ENCODE measurements around the gene TEX35. TPM values are rescaled to one million over a fixed set of nuclear protein-coding genes. Genes with fewer than 3 reads are reported as not detected.
A peak's percentile ranks its signal among the peaks of the same experiment; 100 is the strongest.
"Not testable (repeated sequence)": the region's sequence is repeated elsewhere in the genome, so short reads cannot be mapped to it uniquely, and the experiment has no call there.

Gene TEX35
- total and polyA plus RNA-seq, 4 donors, result not detected

GRCh38 chr1:178548108-178548507 lies 35.2 kb downstream of the TEX35 start:
- ATAC-seq (ENCODE audit: insufficient read depth, low FRiP score), result no peak
- Histone ChIP-seq H3K36me3 (ENCODE audit: control insufficient read depth in 4 of 4, insufficient read depth in 4 of 4, low read length in 4 of 4) (peaks cover 0 to 2% (median 0%) of the 10 kb centered on the region in 4 donors), H3K9me3 (ENCODE audit: control insufficient read depth in 4 of 4, insufficient read depth in 3 of 4, low read length in 3 of 4) (no peaks in the 10 kb centered on the region), H3K4me3 (no peak overlapping the region), H3K9ac (ENCODE audit: insufficient read depth in 1 of 2, low read length in 2 of 2) (no peak overlapping the region), H3K27me3 (ENCODE audit: control insufficient read depth in 3 of 3, insufficient read depth in 3 of 3, low read length in 2 of 3) (no peaks in the 10 kb centered on the region), H3K27ac (ENCODE audit: low read depth in 1 of 2, low read length in 1 of 2) (no peak overlapping the region), H3K4me1 (ENCODE audit: control insufficient read depth in 5 of 5, insufficient read depth in 5 of 5, low read length in 5 of 5) (peaks cover 0 to 5% (median 0%) of the 10 kb centered on the region in 5 donors)
- 91 to 92% methylated on average over 3 of the region's 3 CpGs for WGBS, 2 donors
- TF ChIP-seq CTCF (IDR thresholded peaks at IDR 0.05; ENCODE audit: control extremely low read depth, extremely low read depth), result no peak
- no peak for DNase-seq

GRCh38 chr1:178551307-178551706 lies 38.4 kb downstream of the TEX35 start:
- H3K36me3 ChIP-seq (ENCODE audit: control insufficient read depth in 4 of 4, insufficient read depth in 4 of 4, low read length in 4 of 4), result peaks cover 0 to 2% (median 0%) of the 10 kb centered on the region in 4 donors
- H3K27ac ChIP-seq (ENCODE audit: low read depth in 1 of 2, low read length in 1 of 2), result no peak overlapping the region
- peaks cover 0 to 2% (median 0%) of the 10 kb centered on the region in 4 donors for H3K9me3 ChIP-seq (ENCODE audit: control insufficient read depth in 4 of 4, insufficient read depth in 3 of 4, low read length in 3 of 4)
- H3K4me1 ChIP-seq (ENCODE audit: control insufficient read depth in 5 of 5, insufficient read depth in 5 of 5, low read length in 5 of 5), result no peaks in the 10 kb centered on the region
- no peak for ATAC-seq (ENCODE audit: insufficient read depth, low FRiP score)
- H3K27me3 ChIP-seq (ENCODE audit: control insufficient read depth in 3 of 3, insufficient read depth in 3 of 3, low read length in 2 of 3), result no peaks in the 10 kb centered on the region
- 78 to 95% methylated on average over 3 of the region's 3 CpGs for WGBS, 2 donors
- no peak overlapping the region for H3K9ac ChIP-seq (ENCODE audit: insufficient read depth in 1 of 2, low read length in 2 of 2)
- DNase-seq, result peak in 1 of 3 donors; percentile 16
- H3K4me3 ChIP-seq, result no peak overlapping the region
- TF ChIP-seq CTCF (IDR thresholded peaks at IDR 0.05; ENCODE audit: control extremely low read depth, extremely low read depth), result no peak

- no peak overlapping the region for H3K4me3 ChIP-seq
- H3K27ac ChIP-seq (ENCODE audit: low read depth in 1 of 2, low read length in 1 of 2), result no peak overlapping the region
- 91 to 92% methylated on average over 3 of the region's 3 CpGs for WGBS, 2 donors
- H3K36me3 ChIP-seq (ENCODE audit: control insufficient read depth in 4 of 4, insufficient read depth in 4 of 4, low read length in 4 of 4), result peaks cover 0 to 2% (median 0%) of the 10 kb centered on the region in 4 donors
- peaks cover 0 to 2% (median 0%) of the 10 kb centered on the region in 4 donors for H3K9me3 ChIP-seq (ENCODE audit: control insufficient read depth in 4 of 4, insufficient read depth in 3 of 4, low read length in 3 of 4)
- no peaks in the 10 kb centered on the region for H3K27me3 ChIP-seq (ENCODE audit: control insufficient read depth in 3 of 3, insufficient read depth in 3 of 3, low read length in 2 of 3)
- no peak overlapping the region for H3K9ac ChIP-seq (ENCODE audit: insufficient read depth in 1 of 2, low read length in 2 of 2)
- H3K4me1 ChIP-seq (ENCODE audit: control insufficient read depth in 5 of 5, insufficient read depth in 5 of 5, low read length in 5 of 5), result no peaks in the 10 kb centered on the region
- DNase-seq, result no peak
- no peak for ATAC-seq (ENCODE audit: insufficient read depth, low FRiP score)
- no peak for TF ChIP-seq CTCF (IDR thresholded peaks at IDR 0.05; ENCODE audit: control extremely low read depth, extremely low read depth)
Observed at GRCh38 chr1:178551940-178552339, 39.0 kb downstream of the TEX35 start.

- 95 to 96% methylated on average over 3 of the region's 3 CpGs for WGBS, 2 donors
- DNase-seq (no peak), ATAC-seq (ENCODE audit: insufficient read depth, low FRiP score) (no peak)
- peaks cover 0 to 2% (median 0%) of the 10 kb centered on the region in 4 donors for H3K36me3 ChIP-seq (ENCODE audit: control insufficient read depth in 4 of 4, insufficient read depth in 4 of 4, low read length in 4 of 4)
- no peaks in the 10 kb centered on the region for H3K27me3 ChIP-seq (ENCODE audit: control insufficient read depth in 3 of 3, insufficient read depth in 3 of 3, low read length in 2 of 3)
- TF ChIP-seq CTCF (IDR thresholded peaks at IDR 0.05; ENCODE audit: control extremely low read depth, extremely low read depth), result no peak
- H3K4me1 ChIP-seq (ENCODE audit: control insufficient read depth in 5 of 5, insufficient read depth in 5 of 5, low read length in 5 of 5), result no peaks in the 10 kb centered on the region
- peaks cover 0 to 2% (median 0%) of the 10 kb centered on the region in 4 donors for H3K9me3 ChIP-seq (ENCODE audit: control insufficient read depth in 4 of 4, insufficient read depth in 3 of 4, low read length in 3 of 4)
- no peak overlapping the region for H3K9ac ChIP-seq (ENCODE audit: insufficient read depth in 1 of 2, low read length in 2 of 2)
- no peak overlapping the region for H3K4me3 ChIP-seq
- H3K27ac ChIP-seq (ENCODE audit: low read depth in 1 of 2, low read length in 1 of 2), result no peak overlapping the region
Observed at GRCh38 chr1:178552856-178553255, 39.9 kb downstream of the TEX35 start.

GRCh38 chr1:178554351-178554750 lies 41.4 kb downstream of the TEX35 start:
- WGBS, 2 donors, result 93 to 96% methylated on average over 5 of the region's 5 CpGs
- ATAC-seq (ENCODE audit: insufficient read depth, low FRiP score); H3K27ac ChIP-seq (ENCODE audit: low read depth in 1 of 2, low read length in 1 of 2); H3K9ac ChIP-seq (ENCODE audit: insufficient read depth in 1 of 2, low read length in 2 of 2); H3K4me3 ChIP-seq; H3K27me3 ChIP-seq (ENCODE audit: control insufficient read depth in 3 of 3, insufficient read depth in 3 of 3, low read length in 2 of 3); H3K4me1 ChIP-seq (ENCODE audit: control insufficient read depth in 5 of 5, insufficient read depth in 5 of 5, low read length in 5 of 5); H3K36me3 ChIP-seq (ENCODE audit: control insufficient read depth in 4 of 4, insufficient read depth in 4 of 4, low read length in 4 of 4); DNase-seq; H3K9me3 ChIP-seq (ENCODE audit: control insufficient read depth in 4 of 4, insufficient read depth in 3 of 4, low read length in 3 of 4): not testable (repeated sequence)

Data from lung (tissue), 12 donors.